Ovary (tissue), 9 donors: Measurements from ENCODE around the gene B4GALT3. TPM values are rescaled to one million over a fixed set of nuclear protein-coding genes. Genes with fewer than 3 reads are reported as not detected.
A peak's percentile ranks its signal among the peaks of the same experiment; 100 is the strongest.

Experiments used
- DNase-seq, 5 donors: peaks; one replicate each; pipeline ENCODE4 v3.0.0-alpha.2; 2019 to 2020
- H3K27ac ChIP-seq, 2 donors: fragments of 200-600 bp; one replicate each; pipeline versions ENCODE4 v1.5.1 to v1.8.0; 2019 to 2022
- H3K27me3 ChIP-seq: fragments of 200-600 bp; one replicate; pipeline ENCODE4 v1.8.0; 2022
- H3K36me3 ChIP-seq: fragments of 200-600 bp; sonication (generic); one replicate; pipeline ENCODE4 v1.5.1; 2019
- H3K4me1 ChIP-seq: one replicate; pipeline ENCODE4 v1.8.1; 2013; ENCODE audit warnings: mild to moderate bottlenecking, moderate library complexity; ENCODE audit not compliant: insufficient read depth
- H3K4me3 ChIP-seq: fragments of 200-600 bp; sonication (generic); one replicate; pipeline ENCODE4 v1.5.1; 2017
- H3K9me3 ChIP-seq, 2 donors: fragments of 200-600 bp in 1 of 2; sonication (generic) in 1 of 2; one replicate each; pipeline versions ENCODE4 v1.5.1 to v1.8.1; 2013 to 2019; ENCODE audit warnings: mild to moderate bottlenecking in 1 of 2, moderate library complexity in 1 of 2
- EP300 ChIP-seq: sonication (generic); formaldehyde crosslinking; IDR thresholded peaks from one replicate; pipeline ENCODE4 v1.6.1; 2017; ENCODE audit warnings: antibody characterized with exemption
- POLR2A ChIP-seq: fragments of 450-650 bp; IDR thresholded peaks from one replicate; pipeline ENCODE4 v1.6.1; 2017; ENCODE audit warnings: antibody characterized with exemption, mild to moderate bottlenecking, moderate library complexity
- WGBS, 3 donors: extraction: QIAGEN DNeasy Blood & Tissue Kit in 1 of 3; methylation state at CpG; one replicate each; pipeline versions ENCODE4 v1.1.5 to v1.1.7; 2013 to 2017; 5-methylcytosine and 5-hydroxymethylcytosine counted together
- intact Hi-C, 4 donors: fragments of 100-400 bp; cut with DNase I; formaldehyde crosslinking; loops; one replicate each; pipeline versions ENCODE4 v1.11.0 to v1.15.1; 2022 to 2023
- polyA plus RNA-seq, 2 donors: library from polyadenylated mRNA; stranded (reverse); fragments of 200-250 nt in 1 of 2; fragments of 350-450 nt in 1 of 2; fragmentation: Illumina TruSeq in 1 of 2; extraction: RNeasy Lipid Tissue Mini Kit (QIAGEN cat#74804) in 1 of 2; gene quantifications; one replicate each; pipeline ENCODE4 v1.2.3, GENCODE V29; 2013 to 2014
- total RNA-seq, 7 donors: library from RNA; depleted of rRNA in 2 of 7; stranded (reverse); fragments of >200 nt in 2 of 7; fragmentation: NEBNext Ultra II Directional in 3 of 7; extraction: Animal tissue kit (Norgen Biotek cat#: 25700) in 3 of 7; gene quantifications; one replicate each; pipeline versions ENCODE4 v1.1.0 to v1.2.4, GENCODE V29; 2016 to 2023
- TF ChIP-seq, protein P1 (sequence below), 3 donors: fragments of 450-650 bp in 2 of 3; fragments of 200-600 bp in 1 of 3; IDR thresholded peaks; one replicate each; pipeline versions ENCODE4 v1.5.1 to v1.8.0; 2016 to 2022; ENCODE audit warnings: antibody characterized with exemption in 3 of 3, mild to moderate bottlenecking in 1 of 3
- donor health status: DM: no; HTN: no; CAD: no; lungs with moderate emphysema.
- donor health status: DM: no; HTN: no; CAD: no.
- donor health status: Bipolar disorder and iron deficiency.
- donor health status: DM: yes; HTN: yes; CAD: no.
- donor health status: DM: no; HTN: no; CAD: no.
- donor health status: DM: yes; HTN: yes; CAD: no.

Gene B4GALT3
- total and polyA plus RNA-seq, 9 donors: 23.1 to 44.0 (median 28.8) TPM

DNA sequence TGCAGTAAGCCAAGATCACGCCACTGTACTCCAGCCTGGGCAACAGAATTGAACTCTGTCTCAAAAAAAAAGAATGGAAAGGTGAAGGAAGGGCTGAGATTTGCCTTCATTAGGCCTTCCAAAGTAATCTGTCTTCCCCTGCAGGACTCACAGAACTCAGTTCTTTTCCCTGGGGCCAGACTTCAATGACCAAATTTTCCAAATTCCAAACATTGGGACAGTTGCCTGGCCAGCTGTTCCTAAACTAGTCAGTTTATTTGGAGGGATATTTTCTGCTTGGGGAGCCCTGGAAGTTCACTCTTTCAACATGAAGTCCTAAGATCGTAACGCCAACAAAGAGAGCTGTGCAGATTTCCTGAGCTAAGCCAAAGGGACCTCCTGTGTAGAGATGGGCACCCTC, 39.4 kb downstream of the B4GALT3 start:
- 54 to 68% (median 57%) methylated on average over 3 of the region's 3 CpGs for WGBS, 3 donors
- Histone ChIP-seq H3K36me3 (no peaks in the 10 kb centered on the region), H3K9me3 (no peaks in the 10 kb centered on the region), H3K4me1 (peaks cover 2% of the 10 kb centered on the region), H3K27ac (no peak overlapping the region), H3K27me3 (no peaks in the 10 kb centered on the region), H3K4me3 (no peak overlapping the region)
- no peak for TF ChIP-seq POLR2A
- no peak for TF ChIP-seq EP300
- TF ChIP-seq, protein P1, sequence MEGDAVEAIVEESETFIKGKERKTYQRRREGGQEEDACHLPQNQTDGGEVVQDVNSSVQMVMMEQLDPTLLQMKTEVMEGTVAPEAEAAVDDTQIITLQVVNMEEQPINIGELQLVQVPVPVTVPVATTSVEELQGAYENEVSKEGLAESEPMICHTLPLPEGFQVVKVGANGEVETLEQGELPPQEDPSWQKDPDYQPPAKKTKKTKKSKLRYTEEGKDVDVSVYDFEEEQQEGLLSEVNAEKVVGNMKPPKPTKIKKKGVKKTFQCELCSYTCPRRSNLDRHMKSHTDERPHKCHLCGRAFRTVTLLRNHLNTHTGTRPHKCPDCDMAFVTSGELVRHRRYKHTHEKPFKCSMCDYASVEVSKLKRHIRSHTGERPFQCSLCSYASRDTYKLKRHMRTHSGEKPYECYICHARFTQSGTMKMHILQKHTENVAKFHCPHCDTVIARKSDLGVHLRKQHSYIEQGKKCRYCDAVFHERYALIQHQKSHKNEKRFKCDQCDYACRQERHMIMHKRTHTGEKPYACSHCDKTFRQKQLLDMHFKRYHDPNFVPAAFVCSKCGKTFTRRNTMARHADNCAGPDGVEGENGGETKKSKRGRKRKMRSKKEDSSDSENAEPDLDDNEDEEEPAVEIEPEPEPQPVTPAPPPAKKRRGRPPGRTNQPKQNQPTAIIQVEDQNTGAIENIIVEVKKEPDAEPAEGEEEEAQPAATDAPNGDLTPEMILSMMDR (IDR thresholded peaks at IDR 0.05): no peak
- DNase-seq: no peak
- intact Hi-C loops: no loop called here

DNA sequence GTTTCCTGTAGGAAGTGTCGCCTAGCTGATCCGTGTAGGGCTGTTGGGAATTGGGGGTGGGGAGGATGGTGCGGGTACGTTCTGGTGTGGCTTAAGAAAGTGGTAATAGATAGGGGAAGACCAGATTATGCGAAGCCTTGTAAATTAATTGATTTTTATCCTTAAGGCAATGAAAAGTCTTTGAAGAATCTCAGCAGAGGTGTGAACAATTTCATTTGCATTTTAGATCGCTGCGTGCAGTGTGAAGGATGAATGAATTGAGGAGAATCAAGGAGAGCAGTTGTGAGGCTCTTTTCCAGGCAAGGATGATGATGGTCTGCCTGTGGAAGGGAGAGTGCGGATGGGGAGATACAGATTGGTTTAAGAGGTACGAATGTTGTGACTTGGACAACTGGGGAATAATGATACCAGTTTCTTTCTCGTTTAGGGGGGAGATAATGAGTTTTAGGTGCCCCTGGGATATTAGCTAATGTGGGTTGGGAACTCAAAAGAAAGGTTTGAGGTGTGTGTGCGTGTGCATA, 44.0 kb downstream of the B4GALT3 start:
- 4 to 6% (median 4%) methylated on average over 11 of the region's 11 CpGs for WGBS, 3 donors
- Histone ChIP-seq H3K4me1 (peaks cover 5% of the 10 kb centered on the region), H3K4me3 (peak overlapping the region; percentile 77), H3K36me3 (no peaks in the 10 kb centered on the region), H3K27ac (peak overlapping the region; percentile 95 to 97), H3K9me3 (no peaks in the 10 kb centered on the region), H3K27me3 (no peaks in the 10 kb centered on the region)
- intact Hi-C loops: no loop called here
- no peak for DNase-seq
- TF ChIP-seq, protein P1 (IDR thresholded peaks at IDR 0.05): no peak
- TF ChIP-seq POLR2A (no peak), EP300 (no peak)

DNA sequence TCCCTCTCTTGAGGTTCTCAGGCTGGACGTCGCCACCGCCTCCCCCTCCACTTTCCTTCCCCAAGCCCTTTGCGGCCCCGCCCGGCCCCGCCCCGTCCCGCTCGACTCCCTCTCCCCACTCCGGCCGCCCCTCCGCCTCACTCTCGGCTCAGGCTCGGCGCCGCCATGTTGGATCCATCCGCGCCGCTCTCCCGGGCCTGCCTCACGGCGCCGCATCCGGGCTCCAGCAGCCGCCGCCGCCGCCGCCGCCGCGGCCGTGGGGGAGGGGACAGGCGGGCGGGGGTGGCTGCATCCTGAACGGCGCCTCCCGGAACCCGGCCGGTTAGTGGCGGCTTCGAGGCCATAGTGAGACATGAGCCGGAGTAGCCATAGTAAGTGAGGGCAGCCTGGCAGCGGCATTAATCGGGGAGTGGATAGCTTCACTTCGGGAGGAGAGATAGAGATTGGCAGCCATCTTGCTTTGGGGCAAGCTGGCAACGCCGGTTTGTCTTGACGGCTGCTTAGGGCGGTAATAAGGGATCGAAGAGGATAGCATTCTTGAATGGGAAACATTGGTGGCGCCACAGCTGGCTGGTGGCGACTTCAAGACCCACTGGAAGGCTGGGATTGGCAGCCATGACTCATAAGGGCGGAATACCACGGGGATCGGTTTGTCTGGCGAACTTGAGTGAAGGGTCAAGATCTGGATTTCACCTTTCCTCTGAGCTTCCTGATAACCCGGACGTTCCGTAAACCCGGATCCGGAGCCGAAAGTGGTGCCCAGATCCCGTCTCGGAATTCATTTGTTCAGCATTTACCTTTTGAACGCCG, 44.7 kb downstream of the B4GALT3 start, which contains the start of gene DEDD:
TSS of gene DEDD (minus strand) at position 258 of the 810 bp plus-strand sequence. CDS start 8,205 bp downstream, outside the sequence.
- intact Hi-C loops: no loop called here
- H3K27ac ChIP-seq: peak within 1 kb of the TSS; percentile 95 to 97
- H3K27me3 ChIP-seq: no peaks in the 10 kb centered on the region
- 0 to 1% (median 1%) methylated on average over 65 to 68 of the region's 68 CpGs for WGBS, 3 donors
- TF ChIP-seq, protein P1 (IDR thresholded peaks at IDR 0.05): no peak
- TF ChIP-seq POLR2A (peak; percentile 45), EP300 (peak; percentile 32)
- peaks cover 5% of the 10 kb centered on the region for H3K4me1 ChIP-seq
- DNase-seq: peak; percentile 93 to 95 (median 94)
- peak within 1 kb of the TSS; percentile 77 for H3K4me3 ChIP-seq
- no peaks in the 10 kb centered on the region for H3K9me3 ChIP-seq
- no peaks in the 10 kb centered on the region for H3K36me3 ChIP-seq

DNA sequence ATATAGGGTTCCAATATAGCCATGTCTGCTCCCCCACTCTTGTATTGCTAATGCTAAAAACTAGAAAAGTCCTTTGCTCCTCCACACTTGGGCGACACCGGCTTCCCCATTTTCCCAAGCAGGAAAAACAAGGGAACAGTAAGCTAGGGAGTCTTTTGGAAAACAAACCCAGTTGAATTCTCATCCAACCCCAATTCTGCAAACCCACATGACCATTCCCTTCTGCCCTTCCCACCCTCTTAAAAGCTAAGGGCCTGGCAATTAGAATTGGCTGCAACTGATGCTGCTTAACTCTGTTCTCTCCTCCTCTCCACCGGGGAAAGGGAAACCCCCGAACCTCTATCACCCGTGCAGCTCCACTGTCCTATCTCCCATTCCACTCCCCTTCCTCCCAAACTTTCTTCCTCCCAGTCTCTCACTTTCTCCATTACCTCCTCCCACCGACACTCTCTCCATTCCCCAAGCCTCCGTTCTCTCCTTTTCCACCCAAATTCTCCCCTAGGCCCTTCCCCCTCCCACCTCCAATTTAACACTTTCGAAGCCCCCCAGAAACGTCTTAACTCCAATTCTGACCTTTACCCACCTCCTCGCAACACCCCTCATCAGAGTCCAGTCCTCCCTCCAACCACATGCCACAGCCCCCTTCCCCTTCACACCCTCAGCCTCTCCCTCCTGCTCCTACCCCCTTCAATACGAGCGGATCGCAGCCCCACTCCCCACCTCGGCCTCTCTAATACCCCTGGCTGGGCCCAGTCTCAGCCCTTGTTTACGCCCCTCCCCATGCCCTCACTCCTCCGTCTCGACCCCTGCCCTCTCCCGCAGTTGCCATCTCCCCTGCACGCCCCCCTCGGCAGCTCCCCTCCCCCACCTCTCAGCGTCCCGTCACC, 45.5 kb downstream of the B4GALT3 start:
- H3K27ac ChIP-seq: peak overlapping the region; percentile 95 to 97
- peaks cover 5% of the 10 kb centered on the region for H3K4me1 ChIP-seq
- 1 to 2% (median 2%) methylated on average over 22 of the region's 22 CpGs for WGBS, 3 donors
- peak in 1 of 5 donors; percentile 30 for DNase-seq
- intact Hi-C loops: no loop called here
- H3K36me3 ChIP-seq: no peaks in the 10 kb centered on the region
- no peaks in the 10 kb centered on the region for H3K9me3 ChIP-seq
- H3K4me3 ChIP-seq: peak overlapping the region; percentile 77
- TF ChIP-seq POLR2A (no peak), EP300 (no peak)
- TF ChIP-seq, protein P1 (IDR thresholded peaks at IDR 0.05): no peak
- no peaks in the 10 kb centered on the region for H3K27me3 ChIP-seq
